Natural killer cell (primary cell): ENCODE measurements around the gene CLCN2. TPM values are rescaled to one million over a fixed set of nuclear protein-coding genes. Genes with fewer than 3 reads are reported as not detected.

Experiments
- ATAC-seq, 3 donors: fragments of 150-1000 bp in 2 of 3; fragments of 200-7000 bp in 1 of 3; cut with Tn5 transposase; 1 replicate in 1 of 3; 2 replicates in 2 of 3; pipeline ENCODE4 v1.10.0; 2021; ENCODE audit warnings: mild to moderate bottlenecking in 2 of 3, moderate library complexity in 2 of 3
- DNase-seq, 2 donors: peaks; one replicate each; pipeline versions ENCODE4 v3.0.0 to v3.0.0-alpha.2; 2013 to 2021; ENCODE audit warnings: mixed read lengths in 1 of 2
- H3K27ac ChIP-seq: one replicate; pipeline ENCODE4 v1.5.1; 2013; ENCODE audit warnings: mild to moderate bottlenecking, low read length
- H3K27me3 ChIP-seq: one replicate; pipeline ENCODE4 v1.6.1; 2013; ENCODE audit warnings: low read length; ENCODE audit not compliant: control insufficient read depth, insufficient read depth
- H3K36me3 ChIP-seq: one replicate; pipeline ENCODE4 v1.6.1; 2013; ENCODE audit warnings: low read length; ENCODE audit not compliant: control insufficient read depth, insufficient read depth
- H3K4me1 ChIP-seq: one replicate; pipeline ENCODE4 v1.6.1; 2013; ENCODE audit warnings: low read length; ENCODE audit not compliant: control insufficient read depth, insufficient read depth
- H3K4me3 ChIP-seq: one replicate; pipeline ENCODE4 v1.5.1; 2013; ENCODE audit warnings: low read length
- H3K9me3 ChIP-seq: one replicate; pipeline ENCODE4 v1.6.1; 2013; ENCODE audit warnings: low read length; ENCODE audit not compliant: control insufficient read depth, insufficient read depth
- H3K27ac Mint-ChIP-seq, 2 donors: one replicate each; pipeline ENCODE4 v1.8.0; 2022; ENCODE audit warnings: mild to moderate bottlenecking in 2 of 2, mixed read lengths in 2 of 2, moderate library complexity in 1 of 2
- H3K27me3 Mint-ChIP-seq, 2 donors: one replicate each; pipeline ENCODE4 v1.8.0; 2022; ENCODE audit warnings: low read depth in 2 of 2, mixed read lengths in 2 of 2
- H3K36me3 Mint-ChIP-seq: one replicate; pipeline ENCODE4 v1.8.0; 2022; ENCODE audit warnings: mixed read lengths
- H3K4me1 Mint-ChIP-seq, 2 donors: one replicate each; pipeline ENCODE4 v1.8.0; 2022; ENCODE audit warnings: mixed read lengths in 2 of 2
- H3K4me3 Mint-ChIP-seq: one replicate; pipeline ENCODE4 v1.8.0; 2022; ENCODE audit warnings: mild to moderate bottlenecking, moderate library complexity, mixed read lengths
- H3K9me3 Mint-ChIP-seq, 2 donors: one replicate each; pipeline ENCODE4 v1.8.0; 2022; ENCODE audit warnings: mixed read lengths in 2 of 2
- CTCF ChIP-seq: fragments of 200-600 bp; IDR thresholded peaks from one replicate; pipeline ENCODE4 v1.8.0; 2022; ENCODE audit warnings: antibody characterized with exemption
- WGBS: methylation state at CpG from one replicate; pipeline ENCODE4 v1.1.7; 2013; ENCODE audit warnings: missing lambda C conversion rate; ENCODE audit not compliant: insufficient coverage; 5-methylcytosine and 5-hydroxymethylcytosine counted together
- intact Hi-C: fragments of 100-400 bp; cut with micrococcal nuclease; formaldehyde crosslinking; loops from one replicate; pipeline ENCODE4 v1.14.2; 2022
- total RNA-seq, 4 donors: library from RNA; stranded (reverse); fragments of 120-200 nt in 1 of 4; gene quantifications; one replicate each; pipeline versions ENCODE4 v1.2.3 to v1.2.4, GENCODE V29; 2013 to 2022

Gene CLCN2
- total RNA-seq, 3 donors from 2014 or later (not counting 1 experiment from before 2014, with no cell fraction given), result 7.8 to 8.2 (median 8.1) TPM

- intact Hi-C loops, result no loop called here
- Histone ChIP-seq H3K27ac (no peak overlapping the region), H3K27me3 (no peaks in the 10 kb centered on the region), H3K4me3 (no peak overlapping the region), H3K4me1 (no peaks in the 10 kb centered on the region), H3K9me3 (no peaks in the 10 kb centered on the region), H3K36me3 (no peaks in the 10 kb centered on the region)
- Mint-ChIP-seq H3K36me3 (no peaks in the 10 kb centered on the region), H3K4me1 (no peaks in the 10 kb centered on the region), H3K27ac (no peak overlapping the region), H3K9me3 (no peaks in the 10 kb centered on the region), H3K4me3 (no peak overlapping the region), H3K27me3 (peaks cover 0 to 31% of the 10 kb centered on the region in 2 donors)
- WGBS, result 72% methylated on average over 8 of the region's 8 CpGs
- DNase-seq (no peak), ATAC-seq (no peak)
- no peak for TF ChIP-seq CTCF
These were observed 26.9 kb upstream of the CLCN2 start for GRCh38 chr3:184388164-184388935.

- intact Hi-C loops, result no loop called here
- H3K9me3 Mint-ChIP-seq, result no peaks in the 10 kb centered on the region
- no peak for TF ChIP-seq CTCF
- no peak overlapping the region for H3K27ac Mint-ChIP-seq
- Histone ChIP-seq H3K27me3 (peaks cover 5% of the 10 kb centered on the region), H3K4me1 (no peaks in the 10 kb centered on the region), H3K27ac (no peak overlapping the region), H3K36me3 (no peaks in the 10 kb centered on the region), H3K4me3 (no peak overlapping the region), H3K9me3 (no peaks in the 10 kb centered on the region)
- ATAC-seq (no peak), DNase-seq (no peak)
- H3K36me3 Mint-ChIP-seq, result no peaks in the 10 kb centered on the region
- H3K27me3 Mint-ChIP-seq, result peaks cover 0 to 38% of the 10 kb centered on the region in 2 donors
- no peak overlapping the region for H3K4me3 Mint-ChIP-seq
- WGBS, result 91% methylated on average over 12 of the region's 12 CpGs
- H3K4me1 Mint-ChIP-seq, result no peaks in the 10 kb centered on the region
These were observed 25.8 kb upstream of the CLCN2 start for GRCh38 chr3:184387174-184387714.

GRCh38 chr3:184386047-184386806 lies 24.8 kb upstream of the CLCN2 start:
- Mint-ChIP-seq H3K9me3 (no peaks in the 10 kb centered on the region), H3K36me3 (no peaks in the 10 kb centered on the region), H3K4me3 (no peak overlapping the region), H3K4me1 (peaks cover 0 to 4% of the 10 kb centered on the region in 2 donors), H3K27me3 (peaks cover 0 to 47% of the 10 kb centered on the region in 2 donors), H3K27ac (no peak overlapping the region)
- no peak for DNase-seq
- H3K9me3 ChIP-seq, result no peaks in the 10 kb centered on the region
- no peak for ATAC-seq
- WGBS, result 67% methylated on average over 37 of the region's 37 CpGs
- H3K4me3 ChIP-seq, result no peak overlapping the region
- no peak overlapping the region for H3K27ac ChIP-seq
- intact Hi-C loops, result no loop called here
- H3K27me3 ChIP-seq, result peaks cover 14% of the 10 kb centered on the region
- peaks cover 6% of the 10 kb centered on the region for H3K4me1 ChIP-seq
- TF ChIP-seq CTCF, result no peak
- no peaks in the 10 kb centered on the region for H3K36me3 ChIP-seq
